Measurements from ENCODE around the gene CFAP65. TPM values are rescaled to one million over a fixed set of nuclear protein-coding genes. Genes with fewer than 3 reads are reported as not detected.

Gene CFAP65
- total and polyA plus RNA-seq, 2 of the 13 experiments (the other 11 are each of a cell fraction or from before 2014, with no cell fraction given): 0.05 TPM; not detected in 1

DNA sequence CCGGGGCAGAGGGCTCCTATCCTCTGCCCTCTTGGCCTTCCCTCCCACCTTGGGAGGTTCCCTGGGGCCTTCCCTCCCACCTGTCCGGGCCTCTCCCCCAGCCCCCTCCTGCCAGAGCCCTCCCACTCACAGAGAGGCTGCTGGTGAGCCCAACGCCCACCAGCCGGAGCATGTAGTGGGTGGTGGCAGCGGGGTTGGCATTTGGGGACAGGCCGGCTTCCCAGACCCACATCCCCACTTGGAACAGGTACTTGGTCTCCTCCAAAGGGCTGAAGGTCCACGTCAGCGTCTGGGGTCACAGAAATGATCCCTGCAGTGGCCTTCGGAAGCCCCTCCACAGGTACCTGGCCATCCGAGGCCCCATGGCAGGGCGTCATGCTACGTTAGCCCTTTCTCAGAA, 19.3 kb downstream of the CFAP65 start:
- CTCF ChIA-PET (ENCODE audit: low intra/inter-chr PET ratio, low total read pairs): no interaction called here
- no TSS peak for BruUV-seq (replicated peaks)
- no peaks in the 10 kb centered on the region for H3K79me2 ChIP-seq (ENCODE audit: insufficient read depth, low read length)

More for the DNA sequence above, 19.3 kb downstream of the CFAP65 start:
- Histone ChIP-seq H3K36me3 (replicated peaks in 1 of 2; ENCODE audit: control insufficient read depth in 1 of 2, insufficient read depth in 2 of 2, low read length in 2 of 2) (no peaks in the 10 kb centered on the region), H3K27ac (ENCODE audit: extremely low read length, insufficient read depth, low read length) (no peak overlapping the region), H3K9me3 (ENCODE audit: low read length) (no peaks in the 10 kb centered on the region), H4K20me1 (ENCODE audit: insufficient read depth, low read length) (peaks cover 16% of the 10 kb centered on the region; the same call in 1 of the 2 replicates), H3K4me3 (replicated peaks in 1 of 3; ENCODE audit: insufficient read depth in 1 of 3, low read depth in 2 of 3, low read length in 3 of 3) (no peak overlapping the region), H3K27me3 (ENCODE audit: control insufficient read depth in 1 of 2, insufficient read depth in 2 of 2, low read length in 2 of 2) (peaks cover 41 to 94% of the 10 kb centered on the region in 2 experiments), H3K4me2 (ENCODE audit: low read depth, low read length) (no peak overlapping the region), H3K9ac (ENCODE audit: insufficient read depth, low read depth, low read length) (no peak overlapping the region), H2AFZ (ENCODE audit: low read length) (no peak overlapping the region), H3K4me1 (ENCODE audit: insufficient read depth, low read length) (no peaks in the 10 kb centered on the region)
- TF ChIP-seq, protein P1, sequence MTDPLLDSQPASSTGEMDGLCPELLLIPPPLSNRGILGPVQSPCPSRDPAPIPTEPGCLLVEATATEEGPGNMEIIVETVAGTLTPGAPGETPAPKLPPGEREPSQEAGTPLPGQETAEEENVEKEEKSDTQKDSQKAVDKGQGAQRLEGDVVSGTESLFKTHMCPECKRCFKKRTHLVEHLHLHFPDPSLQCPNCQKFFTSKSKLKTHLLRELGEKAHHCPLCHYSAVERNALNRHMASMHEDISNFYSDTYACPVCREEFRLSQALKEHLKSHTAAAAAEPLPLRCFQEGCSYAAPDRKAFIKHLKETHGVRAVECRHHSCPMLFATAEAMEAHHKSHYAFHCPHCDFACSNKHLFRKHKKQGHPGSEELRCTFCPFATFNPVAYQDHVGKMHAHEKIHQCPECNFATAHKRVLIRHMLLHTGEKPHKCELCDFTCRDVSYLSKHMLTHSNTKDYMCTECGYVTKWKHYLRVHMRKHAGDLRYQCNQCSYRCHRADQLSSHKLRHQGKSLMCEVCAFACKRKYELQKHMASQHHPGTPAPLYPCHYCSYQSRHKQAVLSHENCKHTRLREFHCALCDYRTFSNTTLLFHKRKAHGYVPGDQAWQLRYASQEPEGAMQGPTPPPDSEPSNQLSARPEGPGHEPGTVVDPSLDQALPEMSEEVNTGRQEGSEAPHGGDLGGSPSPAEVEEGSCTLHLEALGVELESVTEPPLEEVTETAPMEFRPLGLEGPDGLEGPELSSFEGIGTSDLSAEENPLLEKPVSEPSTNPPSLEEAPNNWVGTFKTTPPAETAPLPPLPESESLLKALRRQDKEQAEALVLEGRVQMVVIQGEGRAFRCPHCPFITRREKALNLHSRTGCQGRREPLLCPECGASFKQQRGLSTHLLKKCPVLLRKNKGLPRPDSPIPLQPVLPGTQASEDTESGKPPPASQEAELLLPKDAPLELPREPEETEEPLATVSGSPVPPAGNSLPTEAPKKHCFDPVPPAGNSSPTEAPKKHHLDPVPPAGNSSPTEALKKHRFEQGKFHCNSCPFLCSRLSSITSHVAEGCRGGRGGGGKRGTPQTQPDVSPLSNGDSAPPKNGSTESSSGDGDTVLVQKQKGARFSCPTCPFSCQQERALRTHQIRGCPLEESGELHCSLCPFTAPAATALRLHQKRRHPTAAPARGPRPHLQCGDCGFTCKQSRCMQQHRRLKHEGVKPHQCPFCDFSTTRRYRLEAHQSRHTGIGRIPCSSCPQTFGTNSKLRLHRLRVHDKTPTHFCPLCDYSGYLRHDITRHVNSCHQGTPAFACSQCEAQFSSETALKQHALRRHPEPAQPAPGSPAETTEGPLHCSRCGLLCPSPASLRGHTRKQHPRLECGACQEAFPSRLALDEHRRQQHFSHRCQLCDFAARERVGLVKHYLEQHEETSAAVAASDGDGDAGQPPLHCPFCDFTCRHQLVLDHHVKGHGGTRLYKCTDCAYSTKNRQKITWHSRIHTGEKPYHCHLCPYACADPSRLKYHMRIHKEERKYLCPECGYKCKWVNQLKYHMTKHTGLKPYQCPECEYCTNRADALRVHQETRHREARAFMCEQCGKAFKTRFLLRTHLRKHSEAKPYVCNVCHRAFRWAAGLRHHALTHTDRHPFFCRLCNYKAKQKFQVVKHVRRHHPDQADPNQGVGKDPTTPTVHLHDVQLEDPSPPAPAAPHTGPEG (CRISPR knock-in tag; IDR thresholded peaks at IDR 0.05): no peak
- TF ChIP-seq ZNF724P (CRISPR knock-in tag; IDR thresholded peaks at IDR 0.05; ENCODE audit: borderline replicate concordance): no peak
- TF ChIP-seq, protein P2, sequence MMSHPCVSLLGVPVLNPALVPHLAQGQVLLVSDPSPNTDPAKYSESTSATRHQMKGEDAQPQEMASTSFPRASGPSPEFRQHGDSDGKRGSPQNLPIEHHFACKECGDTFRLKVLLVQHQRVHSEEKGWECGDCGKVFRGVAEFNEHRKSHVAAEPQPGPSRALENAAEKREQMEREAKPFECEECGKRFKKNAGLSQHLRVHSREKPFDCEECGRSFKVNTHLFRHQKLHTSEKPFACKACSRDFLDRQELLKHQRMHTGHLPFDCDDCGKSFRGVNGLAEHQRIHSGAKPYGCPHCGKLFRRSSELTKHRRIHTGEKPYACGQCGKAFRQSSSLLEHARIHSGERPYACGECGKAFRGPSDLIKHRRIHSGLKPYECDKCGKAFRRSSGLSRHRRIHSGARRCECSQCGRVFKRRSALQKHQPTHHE (CRISPR knock-in tag; IDR thresholded peaks at IDR 0.05; ENCODE audit: borderline replicate concordance): no peak
- FAIRE-seq (no peak), DNase-seq (ENCODE audit: low spot score) (no peak), ATAC-seq (no peak)
- POLR2A ChIA-PET: no interaction called here
- intact Hi-C loops (cut with micrococcal nuclease; ENCODE audit: unreplicated experiment) (no loop called here), in situ Hi-C loops (cut with HindIII; ENCODE audit: extremely low pct_ligation_motif_present, low pct_unique_long_range_greater_than_20kb) (no loop called here)
- 24% methylated on average over 9 of the region's 12 CpGs for WGBS (ENCODE audit: low lambda C conversion rate)

All from HepG2 (cell line).